ENCODE results near the gene MCU.

- no peak for TF ChIP-seq CTCF (conservative IDR thresholded peaks at IDR 0.05; ENCODE audit: low read length)
- TF ChIP-seq EZH2phosphoT487 (IDR thresholded peaks at IDR 0.05; ENCODE audit: borderline replicate concordance, low read depth, low read length) = no peak
These were observed 40.6 kb downstream of the MCU start for GRCh38 chr10:72732521-72732920.
